COLO668 (cell line): ENCODE data around the gene DCAF5.
"Not testable (repeated sequence)": the region's sequence is repeated elsewhere in the genome, so short reads cannot be mapped to it uniquely, and the experiment has no call there.

Experiments
- DNase-seq: peaks from one replicate; lab custom pipeline; 2025; ENCODE audit not compliant: unreplicated experiment; lab: John Stamatoyannopoulos, UW

The DCAF5 gene

DNA sequence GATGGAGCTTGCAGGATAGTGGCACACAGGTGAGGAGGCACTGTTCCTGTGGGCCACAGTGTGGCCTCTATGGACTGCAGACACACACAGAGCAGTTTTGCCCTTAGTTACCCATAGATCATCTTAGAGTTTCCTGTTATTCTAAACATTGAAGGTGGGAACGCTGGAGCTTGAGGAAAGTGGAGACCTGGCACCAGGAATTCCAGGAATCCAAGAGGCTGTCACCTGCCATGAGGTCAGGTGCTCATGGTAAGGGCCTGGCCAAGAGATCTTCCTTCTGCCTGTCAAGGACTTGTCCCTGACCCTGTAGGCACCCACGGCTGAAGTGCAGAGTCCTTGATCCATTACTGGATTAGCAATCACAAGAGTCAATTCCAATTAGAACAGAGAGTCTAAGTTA, 108.6 kb downstream of the DCAF5 start:
- no peak for DNase-seq

DNA sequence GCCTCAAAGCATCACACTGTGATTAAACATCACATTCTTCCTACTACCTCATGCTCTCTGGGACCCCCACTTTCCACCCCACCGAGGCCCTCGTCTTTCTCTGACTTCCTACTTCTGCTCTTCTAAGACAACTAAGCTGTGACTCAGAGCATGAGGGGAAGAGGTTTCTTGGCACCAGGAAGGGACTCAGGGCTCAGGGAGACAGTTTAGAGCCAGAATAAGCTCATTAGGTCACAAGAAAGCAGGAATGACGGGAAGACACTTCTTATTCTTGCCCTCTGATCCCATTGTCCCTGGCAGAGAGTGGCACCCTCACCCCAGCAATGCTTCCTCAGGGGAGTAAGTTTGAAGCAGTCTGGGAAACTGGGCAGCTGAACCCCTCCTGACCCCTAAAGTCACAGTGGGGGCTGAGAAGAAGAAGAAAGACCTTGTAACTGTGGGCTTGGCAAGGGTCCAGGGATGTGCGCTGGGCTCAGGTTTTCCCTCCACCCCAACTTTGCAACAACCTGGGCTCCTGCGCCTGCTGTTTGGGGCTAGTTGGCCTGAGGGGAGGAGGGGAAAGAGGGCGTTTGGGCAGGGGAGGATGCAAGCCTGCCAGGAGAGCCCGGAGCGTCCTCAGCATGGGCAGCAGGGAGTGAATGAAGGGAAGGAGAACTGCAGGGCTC, 109.2 kb downstream of the DCAF5 start:
- no peak for DNase-seq

DNA sequence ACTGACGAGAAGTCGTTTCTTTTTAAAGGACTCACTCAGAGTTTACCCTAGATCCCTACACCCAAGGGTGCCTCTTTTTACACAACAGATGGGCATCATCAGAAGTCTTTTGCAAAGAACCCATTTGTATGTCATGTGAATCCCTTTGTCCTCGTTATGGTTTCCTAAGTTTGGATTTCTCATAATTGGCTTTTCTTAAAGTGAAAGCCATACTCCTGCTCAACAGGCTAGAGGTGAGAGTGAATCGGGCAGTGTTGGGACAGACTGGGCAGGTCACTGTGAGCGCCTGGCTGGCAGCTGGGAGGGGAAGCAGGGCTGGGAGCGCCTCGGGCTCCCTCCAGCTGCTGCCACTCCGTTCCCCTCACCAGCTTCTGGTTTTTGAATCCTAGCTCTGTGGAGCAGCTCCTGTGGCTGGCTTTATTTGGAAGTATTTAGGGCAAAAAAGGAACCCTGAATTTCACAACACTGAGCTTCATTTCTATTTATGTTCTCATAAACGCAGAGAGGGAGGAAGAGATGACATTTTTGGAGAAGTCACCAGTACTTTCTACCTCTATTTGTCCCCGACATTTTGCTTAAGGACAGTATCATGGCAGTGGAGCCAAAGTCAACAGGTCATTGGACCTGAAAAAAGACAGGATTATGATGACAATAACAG, 110.0 kb downstream of the DCAF5 start:
- DNase-seq = no peak

DNA sequence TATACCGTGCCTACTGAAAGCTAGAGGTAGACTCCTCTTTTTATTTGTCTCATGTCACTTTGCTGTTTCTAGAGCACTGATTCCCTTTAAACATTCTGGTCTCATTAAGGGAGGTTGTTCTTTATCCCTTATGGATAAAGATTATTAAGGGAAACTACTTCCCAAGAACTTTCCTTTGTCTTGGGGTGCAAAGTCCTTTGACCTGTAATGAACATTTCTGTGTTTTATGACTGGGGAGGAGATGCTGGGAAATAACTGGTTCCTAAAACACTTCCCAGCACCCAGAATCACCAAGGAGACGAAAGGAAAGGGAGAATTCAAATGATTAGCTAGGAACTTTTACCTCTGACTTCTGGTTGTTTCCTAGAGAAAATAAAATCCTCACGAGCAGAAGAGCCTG, 110.6 kb downstream of the DCAF5 start:
- no peak for DNase-seq

DNA sequence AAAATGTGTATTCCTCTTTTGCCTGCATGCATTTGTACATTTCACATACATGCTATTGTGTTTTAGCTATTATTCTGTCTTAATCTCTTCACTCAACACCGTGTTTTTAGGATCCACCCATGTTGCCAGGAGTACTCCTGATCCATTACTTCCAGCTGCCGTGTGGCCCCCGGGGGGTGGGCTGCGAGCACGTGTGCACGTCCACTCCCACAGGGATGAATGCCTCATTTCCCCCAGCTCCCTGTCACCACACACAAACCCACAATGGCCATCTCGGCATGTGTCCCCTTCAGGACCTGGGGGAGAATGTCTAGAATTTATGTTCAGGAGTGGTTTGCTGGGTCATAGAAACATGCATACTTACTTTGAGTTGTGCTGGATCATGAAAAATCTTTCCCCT, 111.1 kb downstream of the DCAF5 start:
- no peak for DNase-seq

DNA sequence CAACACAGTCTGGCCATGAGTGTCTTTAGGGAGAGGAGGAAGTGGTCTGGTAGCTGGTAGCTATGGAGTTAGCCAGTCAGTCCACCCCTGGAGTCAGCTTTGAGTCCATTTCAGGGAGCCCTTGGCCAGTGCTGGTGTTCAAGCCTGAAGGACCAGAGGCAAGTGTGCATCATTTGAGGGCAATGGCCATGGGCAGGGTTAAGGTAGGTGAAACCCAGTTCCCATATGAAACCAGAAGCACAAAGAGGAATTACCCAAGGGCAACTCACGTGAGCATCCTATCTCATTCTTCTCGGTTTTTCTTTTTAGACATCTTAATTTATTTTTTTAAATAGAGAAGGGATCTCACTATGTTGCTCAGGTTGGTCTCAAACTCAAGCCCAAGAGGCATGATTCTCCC, 112.6 kb downstream of the DCAF5 start:
- DNase-seq = no peak

DNA sequence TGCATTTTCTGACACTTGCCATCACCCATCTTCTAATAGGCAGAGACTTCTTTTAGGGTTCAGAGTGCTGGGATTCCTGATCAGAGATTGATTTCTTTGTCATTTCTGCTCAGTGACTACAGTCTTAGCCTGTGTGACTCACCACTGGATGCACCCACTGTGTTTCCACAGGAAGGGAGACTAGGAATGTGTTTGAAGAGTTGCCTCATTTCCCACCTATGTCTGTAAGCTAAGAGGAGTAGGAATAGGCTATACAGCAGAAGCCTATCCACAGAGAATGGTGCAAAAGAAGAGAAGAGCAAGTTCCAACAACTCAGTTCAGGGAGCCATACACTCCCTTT, 113.7 kb downstream of the DCAF5 start:
- no peak for DNase-seq

DNA sequence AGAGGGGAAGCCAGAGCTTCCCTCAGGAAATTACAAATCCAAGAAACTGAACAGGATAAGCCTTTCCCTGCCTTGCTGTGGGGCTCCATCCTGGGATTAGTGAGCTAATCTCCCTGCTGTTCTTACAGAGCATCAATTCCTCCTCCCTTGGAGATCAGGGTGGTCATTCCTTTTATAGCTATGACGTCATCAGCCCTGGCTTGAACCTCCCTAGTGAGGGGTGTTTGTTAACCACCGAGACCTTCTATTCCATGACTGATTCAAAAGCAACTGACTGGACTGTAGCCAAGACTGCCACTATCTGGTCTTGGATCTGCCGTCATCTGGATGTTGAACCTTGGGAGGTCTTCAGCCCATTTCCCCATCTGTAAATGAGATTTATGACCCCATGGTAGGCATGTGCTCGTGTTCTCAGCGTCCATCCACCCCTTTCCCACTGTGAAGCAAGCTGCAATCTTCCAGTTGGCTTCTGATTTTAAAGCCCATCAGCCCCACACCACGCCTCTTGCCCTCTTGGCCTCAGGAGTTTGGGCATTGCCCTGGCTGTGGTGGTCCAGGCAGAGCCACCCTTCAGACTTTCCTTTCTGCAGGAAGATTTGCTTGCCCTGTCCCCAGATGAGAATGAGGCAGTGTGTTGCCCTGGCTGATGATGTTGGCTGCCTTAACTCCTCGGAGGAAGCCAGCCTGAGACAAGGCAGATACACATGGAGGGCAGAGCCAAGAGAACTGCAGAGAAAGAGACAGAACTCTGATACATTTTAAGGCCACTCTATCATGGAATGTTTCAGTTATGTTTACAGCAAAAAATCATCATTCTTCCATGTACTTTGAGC, 114.2 kb downstream of the DCAF5 start:
- no peak for DNase-seq

DNA sequence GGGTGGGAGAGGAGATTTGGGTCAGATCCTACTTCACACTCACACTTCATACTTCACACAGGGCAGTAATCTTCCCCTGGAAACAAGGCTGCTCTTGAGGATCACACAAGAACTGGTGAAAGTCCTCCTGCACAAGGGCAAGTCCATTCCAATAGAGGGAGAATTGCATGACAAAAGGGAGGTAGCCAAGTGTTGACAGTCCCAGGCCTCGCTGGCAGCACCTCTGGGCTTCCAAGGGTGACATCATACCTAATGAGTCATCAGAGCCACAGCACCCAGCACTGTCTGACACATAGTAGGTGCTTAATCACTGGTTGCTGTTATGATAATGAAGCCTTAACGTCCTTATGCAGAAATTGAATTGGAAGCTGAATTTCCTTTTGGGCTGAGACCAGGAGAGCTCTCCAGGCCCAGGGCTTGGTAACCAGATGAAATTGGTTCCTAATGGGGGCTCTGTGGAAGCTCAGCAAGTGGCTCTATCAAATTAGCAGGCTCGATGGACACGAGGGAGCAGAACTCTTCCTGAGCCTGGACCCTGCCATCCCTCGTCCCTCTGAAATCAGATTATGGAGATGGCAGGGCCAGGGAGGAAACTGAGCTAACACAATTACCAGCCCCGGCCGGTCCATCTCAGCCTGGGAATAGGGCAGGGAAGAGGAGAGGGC, 115.0 kb downstream of the DCAF5 start:
- no peak for DNase-seq

DNA sequence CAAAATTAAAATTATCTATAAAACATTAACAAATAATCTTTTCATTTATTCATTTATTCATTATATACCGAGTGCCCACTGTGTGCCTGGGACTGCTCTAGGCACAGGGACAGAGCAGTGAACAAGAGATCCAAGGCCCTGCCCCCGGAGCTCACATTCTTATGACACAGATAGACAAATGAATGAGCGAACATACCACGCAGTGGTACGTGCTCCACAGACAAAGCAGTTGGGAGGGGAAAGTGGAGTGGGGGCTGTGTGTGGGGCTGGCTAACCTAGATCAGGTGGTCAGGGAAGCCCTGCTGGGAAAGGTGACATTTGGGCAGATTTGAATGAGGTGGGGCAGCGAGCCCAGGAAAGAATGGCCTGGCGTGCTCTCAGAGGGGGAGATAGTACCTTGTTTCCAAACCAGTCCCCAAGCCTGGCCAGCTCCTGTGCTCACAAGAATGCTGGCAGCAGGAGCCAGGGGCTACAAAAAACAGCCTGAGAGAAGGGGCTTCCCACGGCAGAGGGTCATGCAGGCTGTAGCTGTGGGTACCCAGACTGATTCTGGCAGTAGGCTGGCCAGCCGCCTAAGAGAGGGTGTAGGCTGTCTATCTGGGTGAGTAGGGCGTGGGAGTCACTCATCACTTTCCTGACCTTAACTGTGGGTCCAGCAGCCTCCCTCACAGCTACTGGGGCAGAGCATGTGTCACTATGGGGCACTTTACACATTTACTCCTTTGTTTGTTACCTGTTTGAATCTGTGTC, 116.0 kb downstream of the DCAF5 start:
- no peak for DNase-seq

DNA sequence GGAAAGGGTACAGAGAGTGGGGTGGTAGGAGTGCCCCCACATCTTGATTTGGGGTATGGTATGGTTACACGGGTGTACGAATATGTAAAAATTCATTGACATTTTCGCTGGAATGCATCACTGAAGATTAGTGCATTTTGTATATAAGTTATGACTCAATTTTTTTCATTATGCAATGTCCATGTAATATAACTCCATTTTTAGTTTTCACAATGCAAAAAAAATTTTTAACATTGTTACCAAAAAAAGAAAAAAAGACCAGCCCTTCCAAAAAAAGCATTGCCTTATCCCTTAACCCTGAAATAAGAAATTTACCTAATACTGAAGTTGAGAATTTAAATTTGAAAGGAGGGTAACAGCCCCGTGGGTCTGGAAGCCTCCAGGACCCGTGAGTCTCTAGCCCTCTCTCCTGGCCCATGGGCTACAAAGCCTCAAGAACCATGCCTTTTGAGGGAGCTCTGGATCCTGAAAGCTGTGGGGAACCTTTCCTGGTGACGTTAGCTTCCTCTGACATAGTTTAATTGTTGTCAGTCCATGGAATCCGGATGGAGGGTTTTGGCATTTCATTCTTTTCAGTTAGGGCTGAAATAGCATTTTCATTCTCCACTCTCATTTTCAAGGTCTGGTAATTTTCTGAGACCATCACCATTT, 118.2 kb downstream of the DCAF5 start:
- no peak for DNase-seq

DNA sequence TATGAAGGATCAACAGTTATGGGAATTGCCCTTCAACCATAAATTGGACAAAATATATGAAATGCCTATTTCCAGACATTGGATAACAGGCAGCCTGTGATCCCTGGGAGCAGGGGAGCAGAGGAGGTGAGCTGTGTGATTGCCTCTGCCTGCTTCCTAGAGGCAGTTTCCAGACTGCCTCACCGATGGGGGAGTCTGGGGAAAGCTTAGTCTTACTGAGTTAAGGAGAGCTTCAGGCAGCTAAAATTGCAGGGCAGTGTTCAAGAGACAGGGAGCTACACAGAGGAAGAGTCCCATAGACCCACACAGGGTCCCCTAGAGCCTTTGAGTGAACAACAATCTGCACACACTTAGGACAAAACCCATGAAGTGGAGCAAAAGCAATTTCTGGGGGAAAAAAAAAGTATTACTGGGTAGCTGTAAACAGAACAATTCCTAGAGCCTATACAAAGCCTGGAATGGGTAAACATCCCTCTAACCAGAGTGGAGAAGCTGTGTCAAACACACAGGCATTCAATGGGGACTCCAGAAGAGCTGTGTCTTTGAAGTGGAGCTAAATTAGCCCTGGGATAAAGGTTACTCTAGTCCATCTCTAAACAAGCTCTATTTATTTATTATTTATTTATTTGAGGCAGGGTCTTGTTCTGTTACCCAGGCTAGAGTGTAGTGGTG, 125.5 kb downstream of the DCAF5 start:
- DNase-seq = no peak

DNA sequence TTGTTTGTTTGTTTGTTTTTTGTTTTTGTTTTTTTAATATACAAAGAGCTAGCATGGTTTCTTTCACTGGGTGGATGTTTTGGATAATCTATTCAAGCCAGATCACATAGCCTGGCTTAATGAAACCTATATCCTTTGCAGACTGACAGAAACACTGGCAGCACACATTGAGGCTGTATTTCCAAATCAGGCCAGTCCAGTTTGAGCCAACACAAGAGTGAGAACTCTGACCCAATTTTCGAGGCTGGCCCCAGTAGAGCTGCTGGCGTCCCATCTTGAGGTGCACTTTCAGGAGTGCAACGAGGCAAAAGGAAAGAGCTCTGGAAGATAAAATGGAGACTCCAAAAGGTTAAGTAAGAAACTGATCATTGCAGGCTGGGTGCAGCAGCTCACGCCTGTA, 129.9 kb downstream of the DCAF5 start:
- no peak for DNase-seq

DNA sequence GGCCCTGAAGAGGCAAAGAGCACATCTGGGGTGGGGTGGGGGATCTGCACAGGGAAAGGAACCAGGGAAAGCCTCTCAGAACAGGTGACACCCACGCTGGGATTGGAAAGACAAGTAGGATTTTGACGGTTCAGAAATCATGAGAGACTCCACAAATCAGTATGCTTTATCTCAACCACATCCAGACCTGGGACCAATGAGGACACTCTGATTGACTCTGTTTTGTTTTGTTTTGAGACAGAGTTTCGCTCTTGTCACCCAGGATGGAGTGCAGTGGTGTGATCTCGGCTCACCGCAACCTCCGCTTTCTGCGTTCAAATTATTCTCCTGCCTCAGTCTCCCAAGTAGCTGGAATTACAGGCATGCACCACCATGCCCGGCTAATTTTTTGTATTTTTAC, 130.8 kb downstream of the DCAF5 start:
- DNase-seq = not testable (repeated sequence)

DNA sequence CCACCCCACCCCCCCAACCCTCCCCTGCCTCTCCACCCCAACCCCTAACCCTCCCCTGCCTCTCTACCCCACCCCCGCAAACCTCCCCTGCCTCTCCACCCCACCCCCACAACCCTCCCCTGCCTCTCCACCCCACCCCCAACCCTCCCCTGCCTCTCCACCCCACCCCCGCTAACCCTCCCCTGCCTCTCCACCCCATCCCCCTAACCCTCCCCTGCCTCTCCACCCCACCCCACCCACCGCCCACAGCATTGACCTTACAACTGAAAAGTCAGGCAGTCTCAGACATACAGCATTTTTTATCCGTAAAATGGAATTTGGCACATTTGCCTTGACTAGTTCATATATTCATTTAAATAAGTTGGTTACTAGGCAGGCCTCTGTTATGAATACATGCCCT, 135.2 kb downstream of the DCAF5 start:
- DNase-seq = no peak

DNA sequence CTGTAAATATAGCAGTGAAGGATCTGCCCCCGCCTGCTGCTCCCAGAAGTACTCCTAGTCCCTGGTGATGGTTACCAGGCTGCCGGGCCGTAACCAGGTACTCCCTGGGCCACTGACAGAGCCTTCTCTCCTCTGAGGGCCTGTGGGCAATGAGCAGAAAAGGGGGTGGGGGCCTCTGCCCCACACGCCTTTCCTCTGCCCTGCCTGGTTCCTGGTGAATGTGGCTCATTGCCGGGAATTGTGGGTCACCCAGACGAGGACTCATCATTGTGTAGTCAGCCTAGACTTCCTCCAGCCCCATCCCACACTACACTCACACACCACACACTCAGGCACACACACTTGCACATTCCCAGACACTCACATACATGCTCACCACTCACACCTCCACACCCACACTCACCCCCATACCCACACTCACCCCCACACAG, 138.1 kb downstream of the DCAF5 start:
- no peak for DNase-seq

DNA sequence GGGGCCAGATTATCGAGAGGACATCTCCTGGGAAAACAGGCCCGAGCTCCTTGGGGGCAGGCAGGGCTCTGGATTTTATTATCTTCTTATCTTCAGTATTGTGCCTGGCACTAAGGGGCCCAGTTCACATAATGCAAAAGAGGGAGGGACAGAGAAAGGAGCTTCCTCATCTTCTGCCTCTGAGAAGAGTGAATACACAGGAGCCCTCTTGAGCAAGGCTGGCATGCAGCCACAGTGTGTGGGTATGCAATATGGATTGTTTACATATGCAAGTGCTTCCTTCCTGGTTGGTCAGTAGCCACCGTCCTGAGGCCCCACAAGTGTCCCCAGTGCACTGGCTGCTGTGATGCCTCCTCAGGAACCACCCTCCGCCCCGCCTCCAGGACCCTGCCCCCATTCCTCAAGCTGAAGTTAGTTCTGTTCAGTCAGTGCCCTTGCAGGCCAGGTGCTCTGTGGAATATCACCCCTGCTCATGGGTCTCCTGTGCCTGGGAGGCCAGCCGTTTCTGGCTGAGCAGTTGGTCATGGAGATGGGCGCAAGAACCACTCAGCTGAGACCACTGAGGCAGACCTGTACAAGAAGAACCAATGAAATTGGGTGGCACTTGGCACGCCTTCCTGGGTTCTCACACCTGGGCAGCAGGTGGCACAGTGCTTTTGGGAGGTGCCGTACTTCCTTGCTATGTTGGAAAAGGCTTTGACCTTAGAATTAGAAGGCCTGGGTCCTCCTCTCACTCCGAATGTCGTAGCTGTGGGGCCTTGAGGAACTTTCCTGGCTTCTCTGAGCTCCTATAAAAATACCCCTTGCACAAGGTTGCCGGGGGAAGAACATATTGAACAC, 138.8 kb downstream of the DCAF5 start:
- peak; percentile 64 for DNase-seq

DNA sequence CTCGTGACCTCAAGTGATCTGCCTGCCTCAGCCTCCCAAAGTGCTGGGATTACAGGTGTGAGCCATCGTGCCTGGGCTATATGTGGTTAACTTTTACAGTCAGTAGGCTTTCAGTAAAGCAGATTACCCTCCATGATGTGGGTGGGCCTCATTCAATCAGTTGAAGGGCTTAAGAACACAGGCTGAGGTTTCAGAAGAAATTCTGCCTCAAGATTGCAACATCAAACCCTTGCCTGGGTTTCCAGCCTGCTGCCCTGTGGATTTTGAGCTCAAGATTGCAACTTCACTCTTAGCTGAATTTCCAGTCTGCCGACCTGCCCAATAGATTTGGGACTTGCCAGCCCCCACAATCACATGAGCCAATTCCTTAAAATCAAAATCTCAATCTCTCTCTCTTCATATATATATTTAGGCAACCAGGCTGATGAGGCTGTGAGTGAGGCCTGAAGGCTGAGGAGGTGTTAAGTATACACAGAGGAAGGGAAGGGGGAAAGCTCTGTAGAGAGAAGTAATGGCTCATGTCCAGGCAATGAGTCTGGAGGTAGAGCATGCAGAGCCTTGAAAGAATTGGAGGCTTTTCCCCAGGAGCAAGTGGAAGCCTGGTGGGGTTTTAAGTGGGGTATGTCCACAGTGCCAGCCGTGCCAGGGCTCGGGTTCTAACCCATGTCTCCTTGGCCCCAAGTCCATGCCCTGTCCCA, 140.5 kb downstream of the DCAF5 start:
- no peak for DNase-seq
